Keratinocyte (primary cell): Measurements from ENCODE around the gene HSH2D. TPM values are rescaled to one million over a fixed set of nuclear protein-coding genes. Genes with fewer than 3 reads are reported as not detected.

Experiments
- DNase-seq: peaks from one replicate; pipeline ENCODE4 v3.0.0-alpha.2; 2011; ENCODE audit warnings: low read depth, missing footprints, low spot score
- FAIRE-seq: peaks from 2 replicates; lab custom pipeline; 2011; peaks lifted over from hg19 to GRCh38; lab: Jason Lieb, UNC
- H2AFZ ChIP-seq: 2 replicates; pipeline ENCODE4 v1.6.0; 2012; ENCODE audit warnings: low read length, control low read depth, inconsistent platforms; ENCODE audit not compliant: control insufficient read depth
- H3K27ac ChIP-seq: 2 replicates; pipeline ENCODE4 v1.5.1; 2011; ENCODE audit warnings: low read length; ENCODE audit not compliant: control insufficient read depth, insufficient read depth
- H3K27me3 ChIP-seq: 3 replicates; pipeline ENCODE4 v1.6.0; 2011; ENCODE audit warnings: low read length; ENCODE audit not compliant: control insufficient read depth, insufficient read depth; ENCODE audit errors: extremely low read depth
- H3K36me3 ChIP-seq, 2 experiments: 2 replicates in 1 of 2; 3 replicates in 1 of 2; pipeline ENCODE4 v1.5.1; 2011; ENCODE audit warnings: low read length in 2 of 2, mild to moderate bottlenecking in 1 of 2; ENCODE audit not compliant: control insufficient read depth in 2 of 2, insufficient read depth in 2 of 2; ENCODE audit errors: extremely low read depth in 1 of 2
- H3K4me1 ChIP-seq: 3 replicates; pipeline ENCODE4 v1.5.1; 2011; ENCODE audit warnings: low read length; ENCODE audit not compliant: control insufficient read depth, insufficient read depth; ENCODE audit errors: extremely low read depth
- H3K4me2 ChIP-seq: 3 replicates; pipeline ENCODE4 v1.6.0; 2011; ENCODE audit warnings: low read depth, low read length; ENCODE audit not compliant: control insufficient read depth, insufficient read depth; ENCODE audit errors: extremely low read depth
- H3K4me3 ChIP-seq, 3 experiments: fragments of 200-600 bp in 1 of 3; sonication (generic) in 1 of 3; 2 replicates in 2 of 3; 3 replicates in 1 of 3; pipeline ENCODE4 v1.5.1; 2011 to 2016; ENCODE audit warnings: low read length in 3 of 3, mild to moderate bottlenecking in 3 of 3, control low read depth in 2 of 3, inconsistent platforms in 1 of 3, low read depth in 1 of 3, mixed read lengths in 1 of 3, mixed run types in 1 of 3, moderate library complexity in 1 of 3; ENCODE audit not compliant: control insufficient read depth in 2 of 3, insufficient read depth in 2 of 3; ENCODE audit errors: extremely low read depth in 1 of 3
- H3K79me2 ChIP-seq: 2 replicates; pipeline ENCODE4 v1.6.0; 2012; ENCODE audit warnings: low read length; ENCODE audit not compliant: control insufficient read depth, insufficient read depth
- H3K9ac ChIP-seq: 3 replicates; pipeline ENCODE4 v1.6.0; 2011; ENCODE audit warnings: low read length; ENCODE audit not compliant: control insufficient read depth, insufficient read depth; ENCODE audit errors: extremely low read depth
- H3K9me1 ChIP-seq: 3 replicates; pipeline ENCODE4 v1.6.0; 2011; ENCODE audit warnings: low read length; ENCODE audit not compliant: control insufficient read depth, insufficient read depth; ENCODE audit errors: extremely low read depth
- H3K9me3 ChIP-seq: 2 replicates; pipeline ENCODE4 v1.5.1; 2012; ENCODE audit warnings: low read depth, low read length; ENCODE audit not compliant: control insufficient read depth
- H4K20me1 ChIP-seq: 3 replicates; pipeline ENCODE4 v1.6.0; 2011; ENCODE audit warnings: low read length; ENCODE audit not compliant: control insufficient read depth, insufficient read depth; ENCODE audit errors: extremely low read depth
- CTCF ChIP-seq, 3 experiments: IDR thresholded peaks in 1 of 3; conservative IDR thresholded peaks in 1 of 3; optimal IDR thresholded peaks in 1 of 3; 2 replicates in 2 of 3; 3 replicates in 1 of 3; pipeline versions ENCODE3 to v1.5.1; 2011; ENCODE audit warnings: low read length in 3 of 3, mild to moderate bottlenecking in 3 of 3, moderate library complexity in 2 of 3, control low read depth in 1 of 3, inconsistent platforms in 1 of 3; ENCODE audit not compliant: insufficient read depth in 2 of 3; ENCODE audit errors: extremely low read depth in 1 of 3
- EZH2 ChIP-seq: IDR thresholded peaks from one replicate; pipeline ENCODE4 v1.6.1; 2012; ENCODE audit warnings: inconsistent platforms, mild to moderate bottlenecking, low read length, moderate library complexity
- dilution Hi-C: fragments of 300-500 bp; cut with MboI; formaldehyde crosslinking; loops from one replicate; pipeline ENCODE4 v1.7.0; 2020; ENCODE audit warnings: low sequenced_read_pairs; ENCODE audit not compliant: extremely low pct_ligation_motif_present
- polyA plus RNA-seq, 5 experiments: library from polyadenylated mRNA; depleted of rRNA in 3 of 5; stranded (reverse) in 3 of 5; stranded (forward) in 1 of 5; unstranded in 1 of 5; fragments of >200 nt; gene quantifications; 1 replicate in 1 of 5; 2 replicates in 3 of 5; 3 replicates in 1 of 5; pipeline versions ENCODE4 v1.2.1 to v1.2.3, GENCODE V29; 2011 to 2012; ENCODE audit warnings: missing spikeins in 2 of 5, low read depth in 1 of 5, low replicate concordance in 1 of 5

Gene HSH2D
- polyA plus RNA-seq, 1 donor (not counting 4 experiments of a cell fraction or from before 2014, with no cell fraction given), result 1.1 TPM

- no peak overlapping the region for H3K27ac ChIP-seq
- H3K4me3 ChIP-seq, result no peak overlapping the region
- H2AFZ ChIP-seq, result no peak overlapping the region
- dilution Hi-C loops, result no loop called here
- no peak for FAIRE-seq
- DNase-seq, result no peak
- H3K36me3 ChIP-seq, result peaks cover 23 to 29% of the 10 kb centered on the region in 2 experiments
- H4K20me1 ChIP-seq, result no peaks in the 10 kb centered on the region
- H3K4me2 ChIP-seq, result no peak overlapping the region
- H3K9me1 ChIP-seq, result no peaks in the 10 kb centered on the region
- no peaks in the 10 kb centered on the region for H3K27me3 ChIP-seq
- peaks cover 8% of the 10 kb centered on the region for H3K4me1 ChIP-seq
- no peaks in the 10 kb centered on the region for H3K9me3 ChIP-seq
- no peak overlapping the region for H3K9ac ChIP-seq
- TF ChIP-seq CTCF (optimal IDR thresholded peaks at IDR 0.05 in 1 of 3, IDR thresholded peaks at IDR 0.05 in 1 of 3, conservative IDR thresholded peaks at IDR 0.05 in 1 of 3; ENCODE audit: extremely low read depth in 1 of 3, insufficient read depth in 2 of 3, low read length in 3 of 3) (no peak), EZH2 (no peak)
- H3K79me2 ChIP-seq, result peaks cover 34% of the 10 kb centered on the region
Measured at GRCh38 chr19:16188521-16188920, 45.0 kb downstream of the HSH2D start.

- H4K20me1 ChIP-seq, result no peaks in the 10 kb centered on the region
- no peak overlapping the region for H3K4me2 ChIP-seq
- peaks cover 34% of the 10 kb centered on the region for H3K79me2 ChIP-seq
- no peak for TF ChIP-seq CTCF (optimal IDR thresholded peaks at IDR 0.05 in 1 of 3, IDR thresholded peaks at IDR 0.05 in 1 of 3, conservative IDR thresholded peaks at IDR 0.05 in 1 of 3; ENCODE audit: extremely low read depth in 1 of 3, insufficient read depth in 2 of 3, low read length in 3 of 3)
- TF ChIP-seq EZH2, result no peak
- dilution Hi-C loops, result no loop called here
- FAIRE-seq, result no peak
- H3K9me3 ChIP-seq, result no peaks in the 10 kb centered on the region
- no peak overlapping the region for H2AFZ ChIP-seq
- H3K27ac ChIP-seq, result no peak overlapping the region
- no peaks in the 10 kb centered on the region for H3K9me1 ChIP-seq
- peaks cover 23 to 29% of the 10 kb centered on the region in 2 experiments for H3K36me3 ChIP-seq
- no peak overlapping the region for H3K9ac ChIP-seq
- H3K27me3 ChIP-seq, result no peaks in the 10 kb centered on the region
- peaks cover 4% of the 10 kb centered on the region for H3K4me1 ChIP-seq
- no peak overlapping the region for H3K4me3 ChIP-seq
- no peak for DNase-seq
Measured at GRCh38 chr19:16190198-16190597, 46.7 kb downstream of the HSH2D start.
